ENCODE results near the gene RIPOR1.

DNA sequence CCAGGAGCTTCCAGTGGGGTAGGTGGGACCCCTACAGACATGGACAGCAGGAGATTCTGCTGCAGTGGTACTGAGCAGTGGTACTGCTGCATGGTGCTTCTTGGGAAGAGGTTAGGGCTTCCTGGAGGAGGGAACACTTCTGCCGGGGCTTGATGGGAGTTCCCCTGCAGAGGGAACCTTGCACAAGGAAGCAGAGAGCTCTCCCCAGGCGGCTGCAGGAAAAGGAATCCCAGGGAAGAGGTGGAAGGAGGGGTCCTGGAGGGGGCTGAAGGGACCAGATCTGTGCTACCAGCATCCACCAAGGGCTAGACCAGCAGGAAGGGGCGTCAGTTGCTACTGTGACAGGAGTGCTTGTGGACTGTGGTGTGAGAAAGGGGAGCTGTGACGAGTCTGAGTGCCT lies 10.6 kb downstream of the RIPOR1 start:
- TF ChIP-seq CTCF (IDR thresholded peaks at IDR 0.05; ENCODE audit: insufficient read depth, low read length, poor library complexity, severe bottlenecking) = no peak
- TF ChIP-seq EZH2phosphoT487 (conservative IDR thresholded peaks at IDR 0.05; ENCODE audit: low read length) = no peak

Data from SU-DHL-6 (cell line).